ENCODE data around the gene ITPR1. TPM values are rescaled to one million over a fixed set of nuclear protein-coding genes. Genes with fewer than 3 reads are reported as not detected.
A peak's percentile ranks its signal among the peaks of the same experiment; 100 is the strongest.

Gene ITPR1
- total RNA-seq, 2 donors from 2014 or later = 36.8 to 43.8 TPM

GRCh38 chr3:4522947-4523346 is 29.8 kb downstream of the ITPR1 start:
- intact Hi-C loops (cut with DNase I) = no loop called here
- DNase-seq (no peak), ATAC-seq (no peak)

GRCh38 chr3:4523710-4524698 is 30.9 kb downstream of the ITPR1 start:
- ATAC-seq (no peak), DNase-seq (peak; percentile 31)
- intact Hi-C loops (cut with DNase I) = no loop called here

- ATAC-seq = no peak
- intact Hi-C loops (cut with DNase I) = no loop called here
- no peak for DNase-seq
Measured at GRCh38 chr3:4525560-4526223, 32.5 kb downstream of the ITPR1 start.

DNA sequence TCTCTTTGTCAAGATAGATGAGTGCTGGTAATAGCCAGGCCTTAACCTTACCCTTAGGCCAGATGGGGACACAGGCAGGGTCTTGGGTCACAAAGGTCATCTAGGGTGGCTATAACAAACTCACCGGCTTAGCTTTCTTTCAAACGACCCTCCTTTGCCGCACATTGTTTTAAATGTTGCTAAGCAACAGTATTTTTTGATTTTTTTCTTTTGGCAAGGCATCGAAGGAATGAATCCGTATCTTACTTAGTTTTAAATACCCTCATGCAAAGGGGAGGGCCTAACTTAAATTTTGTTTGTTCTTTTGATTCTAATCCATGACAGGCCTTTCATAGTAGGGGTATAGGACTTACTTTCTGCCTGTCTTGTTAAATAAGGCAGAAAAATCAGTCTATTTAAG is 35.2 kb downstream of the ITPR1 start:
- intact Hi-C loops (cut with DNase I) = no loop called here
- no peak for ATAC-seq
- DNase-seq = no peak

DNA sequence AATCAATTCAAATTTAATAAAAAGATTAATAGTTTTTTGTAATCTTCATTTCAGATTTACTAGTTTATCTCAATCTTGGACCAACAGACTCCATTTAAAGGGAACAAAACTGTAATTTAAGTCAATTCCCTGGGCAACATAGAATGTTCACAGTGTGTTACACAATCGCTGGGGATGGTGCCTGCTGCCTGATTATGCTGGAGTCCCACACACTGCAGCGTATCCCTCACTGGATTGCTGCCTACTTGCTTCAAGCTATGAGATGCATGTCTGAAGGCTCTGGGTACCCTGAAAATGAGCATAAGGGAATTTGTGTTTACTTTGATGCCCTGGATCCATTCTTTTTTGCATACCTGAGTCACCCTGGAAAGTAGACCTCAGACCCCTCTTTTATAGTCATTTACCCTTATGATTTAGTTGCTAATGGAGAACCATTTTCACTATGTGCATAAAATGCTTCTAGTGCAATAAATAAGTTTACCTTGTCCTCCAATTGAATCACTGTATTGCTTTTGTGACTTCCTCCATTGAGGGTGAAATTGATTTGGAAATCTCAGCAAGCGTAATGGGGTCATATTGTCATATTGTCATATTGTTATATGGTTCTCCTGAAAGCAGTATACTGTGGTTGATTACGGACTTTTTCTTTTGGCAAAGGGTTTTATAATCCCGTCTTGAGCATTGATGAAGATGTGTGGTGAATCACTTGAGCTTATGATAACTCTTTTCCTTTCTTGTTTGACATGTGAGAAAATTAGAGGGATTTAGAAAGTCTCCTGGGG is 35.9 kb downstream of the ITPR1 start:
- intact Hi-C loops (cut with DNase I) = no loop called here
- peak; percentile 40 for DNase-seq
- ATAC-seq = peak in 1 of 2 donors; percentile 56

GRCh38 chr3:4529876-4530588 is 36.9 kb downstream of the ITPR1 start:
- DNase-seq (no peak), ATAC-seq (no peak)
- intact Hi-C loops (cut with DNase I) = no loop called here

DNA sequence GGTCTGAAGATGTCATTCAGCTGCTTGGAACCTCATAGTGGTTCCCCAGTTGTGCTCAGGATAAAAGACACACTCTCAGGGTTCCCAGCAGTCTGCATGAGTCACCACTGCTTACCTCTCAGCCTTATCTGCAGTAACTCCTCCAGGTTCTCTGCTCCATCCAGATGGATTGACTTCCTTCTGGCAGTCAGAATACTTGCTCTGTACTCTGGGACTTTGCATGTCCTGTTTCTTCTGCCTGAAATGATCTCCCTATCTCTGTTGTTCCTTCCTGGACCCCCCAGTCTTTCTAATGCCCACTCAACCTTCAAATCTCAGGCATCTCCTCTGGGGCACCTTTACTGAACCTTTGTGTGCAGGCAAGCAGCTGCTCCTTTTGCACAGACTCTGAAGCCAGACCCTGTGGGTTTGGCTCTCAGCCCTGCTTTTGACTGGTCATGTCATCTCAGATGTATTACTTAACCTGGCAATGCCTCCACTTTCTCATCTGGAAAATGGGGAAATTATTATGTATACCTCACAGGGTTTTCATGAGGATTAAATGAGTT is 38.4 kb downstream of the ITPR1 start:
- ATAC-seq = peak in 1 of 2 donors; percentile 83
- intact Hi-C loops (cut with DNase I) = no loop called here
- no peak for DNase-seq

DNA sequence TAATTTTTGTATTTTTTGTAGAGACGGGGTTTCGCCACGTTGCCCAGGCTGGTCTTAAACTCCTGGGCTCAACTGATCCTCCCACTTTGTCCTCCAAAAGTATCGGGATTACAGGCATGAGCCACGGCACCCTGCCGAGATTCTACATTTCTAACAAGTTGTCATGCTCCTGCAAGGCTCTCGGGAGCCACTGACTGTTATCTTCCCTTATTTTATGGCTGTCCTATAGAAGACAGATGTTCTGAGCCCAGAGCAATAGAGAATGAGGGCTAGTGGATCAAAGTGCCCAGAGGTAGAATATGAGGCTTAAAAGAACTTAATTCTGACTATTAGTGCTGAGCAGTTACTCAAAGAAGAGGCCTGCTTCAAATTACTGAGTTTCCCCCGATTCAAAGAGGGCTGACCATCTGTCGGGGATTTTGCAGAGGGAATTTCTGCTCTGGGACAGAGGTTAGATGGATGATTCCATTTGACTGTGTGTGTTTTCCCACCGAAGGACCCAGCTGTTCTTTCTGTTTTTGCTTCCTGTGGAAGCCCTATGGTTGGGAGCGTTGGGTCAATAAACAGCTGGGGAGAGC is 39.5 kb downstream of the ITPR1 start:
- ATAC-seq (peak in 1 of 2 donors; percentile 10), DNase-seq (no peak)
- intact Hi-C loops (cut with DNase I) = no loop called here

GRCh38 chr3:4533489-4534443 is 40.6 kb downstream of the ITPR1 start:
- ATAC-seq (peak; percentile 30 to 80), DNase-seq (peak; percentile 58)
- intact Hi-C loops (cut with DNase I) = no loop called here

GRCh38 chr3:4534906-4535305 is 41.8 kb downstream of the ITPR1 start:
- intact Hi-C loops (cut with DNase I) = no loop called here
- peak in 1 of 2 donors; percentile 10 for ATAC-seq
- no peak for DNase-seq

- ATAC-seq = no peak
- no peak for DNase-seq
- intact Hi-C loops (cut with DNase I) = no loop called here
Measured at GRCh38 chr3:4536260-4536659, 43.1 kb downstream of the ITPR1 start.

GRCh38 chr3:4540267-4540666 is 47.1 kb downstream of the ITPR1 start:
- intact Hi-C loops (cut with DNase I) = no loop called here
- ATAC-seq (no peak), DNase-seq (no peak)

DNA sequence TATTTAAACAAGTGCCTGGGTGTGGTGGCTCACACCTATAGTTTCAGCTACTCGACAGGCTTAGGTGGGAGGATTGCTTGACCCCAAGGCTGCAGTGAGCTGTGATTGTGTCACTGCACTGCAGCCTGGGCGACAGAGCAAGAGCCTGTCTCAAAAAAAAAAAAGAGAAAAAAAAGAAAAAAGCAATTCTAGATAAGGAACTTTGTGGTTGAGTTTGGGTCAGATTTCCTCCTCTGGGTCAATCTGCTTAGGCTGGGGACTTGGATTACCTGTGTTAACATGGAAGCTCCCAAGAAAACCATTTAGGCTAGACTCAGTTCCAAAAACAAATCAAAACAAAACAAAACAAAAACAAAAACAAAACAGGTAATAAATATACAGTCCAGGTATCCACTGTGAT is 50.0 kb downstream of the ITPR1 start:
- ATAC-seq (no peak), DNase-seq (no peak)
- intact Hi-C loops (cut with DNase I) = no loop called here

- no peak for DNase-seq
Measured at GRCh38 chr3:4546346-4547178, 53.4 kb downstream of the ITPR1 start.

GRCh38 chr3:4547799-4548198 is 54.7 kb downstream of the ITPR1 start:
- ATAC-seq (peak in 1 of 2 donors; percentile 48), DNase-seq (no peak)
- intact Hi-C loops (cut with DNase I) = no loop called here

More at GRCh38 chr3:4546346-4547178, 53.4 kb downstream of the ITPR1 start:
- intact Hi-C loops (cut with DNase I) = no loop called here
- ATAC-seq = no peak

DNA sequence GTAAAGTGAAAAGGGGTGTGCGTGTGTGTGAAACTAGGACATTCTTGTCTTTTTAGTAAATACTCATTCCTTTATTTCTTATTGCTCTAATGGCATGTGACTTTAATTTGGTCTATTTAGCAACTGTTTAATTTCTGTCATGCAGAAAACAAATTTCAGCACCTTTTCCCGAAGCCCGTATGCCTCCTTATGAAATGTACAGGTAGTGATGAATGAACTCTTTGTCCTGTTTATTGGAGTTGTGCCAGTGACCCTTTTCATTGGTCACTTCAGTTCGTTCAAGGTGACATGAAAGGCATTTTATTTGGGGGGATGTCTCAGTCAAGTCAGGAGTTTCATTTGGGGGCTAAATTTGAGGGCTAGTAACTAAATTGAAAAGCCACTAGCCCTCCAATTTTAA is 55.2 kb downstream of the ITPR1 start:
- DNase-seq = no peak
- no peak for ATAC-seq
- intact Hi-C loops (cut with DNase I) = no loop called here
